RWPE1 (cell line): ENCODE measurements around the gene OR52E6.

Experiments
- CTCF ChIA-PET: fragments of 350-600 bp; sonication (Branson Sonifier 250); formaldehyde crosslinking; extraction: SDS; loops from one replicate; lab custom pipeline; 2021; lab: Yijun Ruan, JAX
- POLR2A ChIA-PET: fragments of 400-600 bp; formaldehyde crosslinking; extraction: SDS; loops from one replicate; lab custom pipeline; 2020; ENCODE audit warnings: antibody characterized with exemption; ENCODE audit not compliant: low non-redundant PET; lab: Yijun Ruan, JAX
- DNase-seq: peaks from one replicate; pipeline ENCODE4 v3.0.0; 2012; ENCODE audit warnings: low spot score
- H3K27ac ChIP-seq: fragments of 450-650 bp; 2 replicates; pipeline ENCODE4 v1.5.1; 2017
- CTCF ChIP-seq: fragments of 450-650 bp; conservative IDR thresholded peaks from 2 replicates; pipeline ENCODE4 v1.5.1; 2017; ENCODE audit warnings: low read depth, mild to moderate bottlenecking

Gene OR52E6

GRCh38 chr11:5878564-5878963 lies 36.9 kb upstream of the OR52E6 start:
- ChIA-PET POLR2A (no interaction called here), CTCF (no interaction called here)
- no peak overlapping the region for H3K27ac ChIP-seq
- TF ChIP-seq CTCF = no peak
- no peak for DNase-seq

DNA sequence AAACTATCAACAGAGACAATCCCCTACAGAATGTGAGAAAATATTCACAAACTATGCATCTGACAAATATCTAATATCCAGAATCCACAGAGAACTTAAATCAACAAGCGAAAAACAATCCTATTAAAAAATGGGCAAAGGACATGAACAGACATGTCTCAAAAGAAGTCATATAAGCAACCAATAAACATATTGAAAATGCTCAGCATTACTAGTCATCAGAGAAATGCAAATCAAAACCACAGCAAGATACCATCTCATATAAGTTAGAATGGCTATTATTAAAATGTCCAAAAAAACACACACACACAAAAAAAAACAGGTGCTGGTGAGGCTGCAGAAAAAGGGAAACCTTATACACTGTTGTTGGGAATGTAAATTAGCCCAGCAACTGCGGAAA lies 24.1 kb upstream of the OR52E6 start:
- H3K27ac ChIP-seq = no peak overlapping the region
- DNase-seq = no peak
- ChIA-PET CTCF (interaction anchor here (0.6 kb wide), 1 partner anchor 24 kb away, joined by 3 read pairs; no protein-coding TSS in a partner anchor), POLR2A (no interaction called here)
- TF ChIP-seq CTCF = no peak

DNA sequence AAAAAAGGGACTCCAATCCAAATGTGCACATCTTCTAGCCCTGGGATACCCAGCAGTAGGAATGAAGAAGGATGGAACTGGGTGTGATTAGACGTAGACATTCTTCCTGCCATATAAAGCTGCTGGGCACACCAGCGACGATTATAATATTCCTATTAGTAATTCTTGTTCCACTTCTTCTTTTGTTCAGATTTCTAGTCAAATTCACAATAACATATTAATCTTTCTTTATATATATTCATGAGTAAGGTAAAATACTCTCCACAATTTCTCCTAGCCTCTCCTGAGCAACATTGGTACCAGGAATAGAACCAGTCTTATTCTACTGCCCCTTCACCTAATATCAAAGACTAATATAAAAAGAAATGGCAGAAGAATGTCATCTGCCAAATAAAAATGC lies 15.9 kb upstream of the OR52E6 start, which contains the start of gene OR52E8:
Gene OR52E8 (minus strand): TSS at position 101 of the 400 bp plus-strand sequence. CDS start 0 bp downstream, at position 101.
- DNase-seq = no peak
- POLR2A ChIA-PET = no interaction called here
- TF ChIP-seq CTCF = no peak
- no peak within 1 kb of the TSS for H3K27ac ChIP-seq
- CTCF ChIA-PET = no interaction called here

DNA sequence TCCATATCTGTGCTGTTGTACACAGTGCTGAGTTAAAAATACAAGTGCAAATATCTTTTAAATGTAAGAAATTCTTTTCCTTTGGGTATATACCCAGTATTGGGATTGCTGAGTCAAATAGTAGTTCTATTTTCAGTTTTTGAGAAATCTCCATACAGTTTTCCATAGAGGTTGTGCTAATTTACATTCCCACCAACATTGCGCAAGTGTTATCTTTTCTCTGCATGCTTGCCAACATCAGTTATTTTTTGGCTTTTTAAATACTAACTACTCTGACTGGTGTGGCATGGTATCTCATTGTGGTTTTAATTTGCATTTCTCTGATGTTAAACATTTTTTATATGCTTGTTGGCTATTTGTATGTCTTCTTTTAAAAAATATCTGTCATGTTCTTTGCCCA lies 9.3 kb upstream of the OR52E6 start:
- H3K27ac ChIP-seq = no peak overlapping the region
- no peak for TF ChIP-seq CTCF
- POLR2A ChIA-PET = no interaction called here
- DNase-seq = no peak
- CTCF ChIA-PET = no interaction called here

GRCh38 chr11:5847711-5848110 lies 6.0 kb upstream of the OR52E6 start:
- no peak for DNase-seq
- H3K27ac ChIP-seq = no peak overlapping the region
- ChIA-PET CTCF (no interaction called here), POLR2A (no interaction called here)
- no peak for TF ChIP-seq CTCF

- POLR2A ChIA-PET = no interaction called here
- no peak for DNase-seq
- TF ChIP-seq CTCF = no peak
- H3K27ac ChIP-seq = no peak overlapping the region
- CTCF ChIA-PET = no interaction called here
These were observed 5.0 kb upstream of the OR52E6 start for GRCh38 chr11:5846701-5847100.

DNA sequence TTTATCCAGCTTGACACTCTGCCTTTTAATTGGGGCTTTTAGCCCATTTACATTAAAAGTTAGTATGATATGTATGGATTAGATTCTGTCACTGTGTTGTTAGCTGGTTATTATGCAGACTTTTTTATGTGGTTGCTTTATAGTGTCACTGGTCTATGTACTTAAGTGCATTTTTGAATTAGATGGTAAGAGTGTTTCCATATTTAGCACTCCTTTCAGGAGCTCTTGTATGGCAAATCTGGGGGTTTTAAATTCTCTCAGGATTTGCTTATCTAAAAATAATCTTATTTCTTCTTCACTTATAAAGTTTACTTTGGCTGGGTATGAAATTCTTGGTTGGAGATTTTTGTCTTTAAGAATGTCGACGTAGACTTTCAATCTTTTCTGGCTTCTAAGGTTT lies 4.0 kb downstream of the OR52E6 start:
- CTCF ChIA-PET = no interaction called here
- POLR2A ChIA-PET = no interaction called here
- TF ChIP-seq CTCF = no peak
- H3K27ac ChIP-seq = no peak overlapping the region
- no peak for DNase-seq
